ENCODE data around the gene OR10G2. TPM values are rescaled to one million over a fixed set of nuclear protein-coding genes. Genes with fewer than 3 reads are reported as not detected.

OR10G2 gene
- total RNA-seq, 1 experiment from 2014 or later: not detected

DNA sequence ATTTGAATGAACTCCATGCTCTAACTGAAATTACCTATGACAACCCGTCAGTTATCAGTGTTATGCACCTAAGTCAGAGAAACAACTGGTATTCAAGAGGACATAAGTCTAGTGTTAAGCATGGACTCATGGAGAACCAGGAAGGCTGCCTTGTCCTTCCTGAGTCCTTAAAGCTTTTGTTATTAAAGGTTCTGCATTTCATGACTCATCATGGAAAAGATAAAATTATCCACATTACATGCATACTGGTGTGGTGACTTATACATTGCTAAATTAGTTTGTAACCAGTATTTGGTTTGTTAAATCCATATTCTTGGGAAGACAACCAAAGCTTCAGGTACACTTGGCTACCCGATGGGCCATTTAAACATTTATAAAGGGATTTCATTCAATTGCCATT, 45.3 kb upstream of the OR10G2 start:
- no peaks in the 10 kb centered on the region for H3K4me1 ChIP-seq (ENCODE audit: control insufficient read depth in 1 of 2, insufficient read depth in 2 of 2, low read length in 2 of 2)
- H3K9me2 ChIP-seq (ENCODE audit: insufficient read depth): no peaks in the 10 kb centered on the region
- no peaks in the 10 kb centered on the region for H4K20me1 ChIP-seq (ENCODE audit: insufficient read depth)
- RAD21 ChIA-PET (ENCODE audit: low non-redundant PET in 1 of 2, low total read pairs in 2 of 2, uncharacterized antibody in 2 of 2, unreplicated experiment in 2 of 2): no interaction called here
- no peaks in the 10 kb centered on the region for H3K36me3 ChIP-seq (ENCODE audit: control insufficient read depth in 1 of 2, insufficient read depth in 2 of 2, low read length in 2 of 2)
- H3K27me3 ChIP-seq (ENCODE audit: insufficient read depth, low read length): peaks cover 50% of the 10 kb centered on the region
- no peaks in the 10 kb centered on the region for H3K9me3 ChIP-seq (ENCODE audit: control insufficient read depth in 1 of 2, insufficient read depth in 1 of 2, low read depth in 1 of 2, low read length in 2 of 2)
- no peaks in the 10 kb centered on the region for H3K79me2 ChIP-seq (ENCODE audit: insufficient read depth, low read length)
- POLR2A ChIA-PET: no interaction called here
- no peak overlapping the region for H2AFZ ChIP-seq (ENCODE audit: low read depth, low read length, poor library complexity, severe bottlenecking)
- TF ChIP-seq RAD21 (IDR thresholded peaks at IDR 0.05; ENCODE audit: low read depth) (no peak), ZNF274 (IDR thresholded peaks at IDR 0.05; ENCODE audit: low read depth, low read length) (no peak), EZH2 (IDR thresholded peaks at IDR 0.05) (no peak), SIN3A (IDR thresholded peaks at IDR 0.05; ENCODE audit: low read depth) (no peak), ELF1 (IDR thresholded peaks at IDR 0.05; ENCODE audit: borderline replicate concordance, low read depth) (no peak), EZH2phosphoT487 (IDR thresholded peaks at IDR 0.05; ENCODE audit: borderline replicate concordance) (no peak)
- TF ChIP-seq, protein P1, sequence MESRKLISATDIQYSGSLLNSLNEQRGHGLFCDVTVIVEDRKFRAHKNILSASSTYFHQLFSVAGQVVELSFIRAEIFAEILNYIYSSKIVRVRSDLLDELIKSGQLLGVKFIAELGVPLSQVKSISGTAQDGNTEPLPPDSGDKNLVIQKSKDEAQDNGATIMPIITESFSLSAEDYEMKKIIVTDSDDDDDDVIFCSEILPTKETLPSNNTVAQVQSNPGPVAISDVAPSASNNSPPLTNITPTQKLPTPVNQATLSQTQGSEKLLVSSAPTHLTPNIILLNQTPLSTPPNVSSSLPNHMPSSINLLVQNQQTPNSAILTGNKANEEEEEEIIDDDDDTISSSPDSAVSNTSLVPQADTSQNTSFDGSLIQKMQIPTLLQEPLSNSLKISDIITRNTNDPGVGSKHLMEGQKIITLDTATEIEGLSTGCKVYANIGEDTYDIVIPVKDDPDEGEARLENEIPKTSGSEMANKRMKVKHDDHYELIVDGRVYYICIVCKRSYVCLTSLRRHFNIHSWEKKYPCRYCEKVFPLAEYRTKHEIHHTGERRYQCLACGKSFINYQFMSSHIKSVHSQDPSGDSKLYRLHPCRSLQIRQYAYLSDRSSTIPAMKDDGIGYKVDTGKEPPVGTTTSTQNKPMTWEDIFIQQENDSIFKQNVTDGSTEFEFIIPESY (IDR thresholded peaks at IDR 0.05; ENCODE audit: extremely low read depth, insufficient replicate concordance, low read length): no peak
- TF ChIP-seq, protein P2, sequence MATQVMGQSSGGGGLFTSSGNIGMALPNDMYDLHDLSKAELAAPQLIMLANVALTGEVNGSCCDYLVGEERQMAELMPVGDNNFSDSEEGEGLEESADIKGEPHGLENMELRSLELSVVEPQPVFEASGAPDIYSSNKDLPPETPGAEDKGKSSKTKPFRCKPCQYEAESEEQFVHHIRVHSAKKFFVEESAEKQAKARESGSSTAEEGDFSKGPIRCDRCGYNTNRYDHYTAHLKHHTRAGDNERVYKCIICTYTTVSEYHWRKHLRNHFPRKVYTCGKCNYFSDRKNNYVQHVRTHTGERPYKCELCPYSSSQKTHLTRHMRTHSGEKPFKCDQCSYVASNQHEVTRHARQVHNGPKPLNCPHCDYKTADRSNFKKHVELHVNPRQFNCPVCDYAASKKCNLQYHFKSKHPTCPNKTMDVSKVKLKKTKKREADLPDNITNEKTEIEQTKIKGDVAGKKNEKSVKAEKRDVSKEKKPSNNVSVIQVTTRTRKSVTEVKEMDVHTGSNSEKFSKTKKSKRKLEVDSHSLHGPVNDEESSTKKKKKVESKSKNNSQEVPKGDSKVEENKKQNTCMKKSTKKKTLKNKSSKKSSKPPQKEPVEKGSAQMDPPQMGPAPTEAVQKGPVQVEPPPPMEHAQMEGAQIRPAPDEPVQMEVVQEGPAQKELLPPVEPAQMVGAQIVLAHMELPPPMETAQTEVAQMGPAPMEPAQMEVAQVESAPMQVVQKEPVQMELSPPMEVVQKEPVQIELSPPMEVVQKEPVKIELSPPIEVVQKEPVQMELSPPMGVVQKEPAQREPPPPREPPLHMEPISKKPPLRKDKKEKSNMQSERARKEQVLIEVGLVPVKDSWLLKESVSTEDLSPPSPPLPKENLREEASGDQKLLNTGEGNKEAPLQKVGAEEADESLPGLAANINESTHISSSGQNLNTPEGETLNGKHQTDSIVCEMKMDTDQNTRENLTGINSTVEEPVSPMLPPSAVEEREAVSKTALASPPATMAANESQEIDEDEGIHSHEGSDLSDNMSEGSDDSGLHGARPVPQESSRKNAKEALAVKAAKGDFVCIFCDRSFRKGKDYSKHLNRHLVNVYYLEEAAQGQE (IDR thresholded peaks at IDR 0.05; ENCODE audit: low read depth): no peak
- H3K4me3 ChIP-seq (replicated peaks in 1 of 2; ENCODE audit: low read depth in 1 of 2, low read length in 2 of 2): no peak overlapping the region
- H3K27ac ChIP-seq (ENCODE audit: low read depth, low read length): no peak overlapping the region
- no peak overlapping the region for H3K4me2 ChIP-seq (ENCODE audit: low read length)
- no TSS peak for BruUV-seq (replicated peaks)
- ATAC-seq (no peak), DNase-seq (ENCODE audit: low read depth, low spot score) (no peak)
- no peak overlapping the region for H3K9ac ChIP-seq (ENCODE audit: low read length)
- intact Hi-C loops (cut with micrococcal nuclease): no loop called here
- CTCF ChIA-PET: no interaction called here
